Uterus (tissue), 2 donors: ENCODE results near the gene DAND5.

ENCODE experiments used
- CTCF ChIP-seq, 4 experiments: fragments of 200-600 bp in 2 of 4; fragments of 450-650 bp in 2 of 4; sonication (generic) in 2 of 4; IDR thresholded peaks; one replicate each; pipeline ENCODE4 v1.5.1; 2016 to 2019; ENCODE audit warnings: antibody characterized with exemption in 4 of 4, mild to moderate bottlenecking in 2 of 4, moderate library complexity in 1 of 4
- POLR2A ChIP-seq, 2 donors: fragments of 450-650 bp; IDR thresholded peaks; one replicate each; pipeline ENCODE4 v1.6.1; 2016; ENCODE audit warnings: antibody characterized with exemption in 2 of 2, mild to moderate bottlenecking in 1 of 2, moderate library complexity in 1 of 2

GRCh38 chr19:12997967-12998940, 28.9 kb downstream of the DAND5 start:
- TF ChIP-seq CTCF (IDR thresholded peaks at IDR 0.05), result no peak
- no peak for TF ChIP-seq POLR2A (IDR thresholded peaks at IDR 0.05)
